Measurements from ENCODE around the gene HLTF.
"Not testable (repeated sequence)": the region's sequence is repeated elsewhere in the genome, so short reads cannot be mapped to it uniquely, and the experiment has no call there.

The HLTF gene
- total RNA-seq, result 85.1 to 94.5 reads per million in 2 donors

- peak; percentile 74 for DNase-seq
Observed at GRCh38 chr3:149086232-149086988, at the start of gene HLTF. HLTF (minus strand) TSS chr3:149086533; CDS start chr3:149086336, 197 bp downstream.

GRCh38 chr3:149134575-149134974 lies 48.2 kb upstream of the HLTF start:
- no peak for DNase-seq

- no peak for DNase-seq
Observed at GRCh38 chr3:149131589-149131988, 45.3 kb upstream of the HLTF start.

GRCh38 chr3:149129326-149130205 lies 43.2 kb upstream of the HLTF start, which contains the start of gene HPS3:
HPS3 (plus strand) TSS chr3:149129638; CDS start chr3:149129724, 86 bp downstream.
- peak; percentile 76 for DNase-seq

- no peak for DNase-seq
Observed at GRCh38 chr3:149128821-149129220, 42.5 kb upstream of the HLTF start.

- DNase-seq, result no peak
Observed at GRCh38 chr3:149122721-149123578, 36.6 kb upstream of the HLTF start.

- no peak for DNase-seq
Observed at GRCh38 chr3:149120051-149120972, 34.0 kb upstream of the HLTF start.

- DNase-seq, result no peak
Observed at GRCh38 chr3:149119466-149119865, 33.1 kb upstream of the HLTF start.

- no peak for DNase-seq
Observed at GRCh38 chr3:149118724-149119123, 32.4 kb upstream of the HLTF start.

GRCh38 chr3:149115114-149115513 lies 28.8 kb upstream of the HLTF start:
- DNase-seq, result no peak

GRCh38 chr3:149114458-149114857 lies 28.1 kb upstream of the HLTF start:
- no peak for DNase-seq

GRCh38 chr3:149104484-149104883 lies 18.2 kb upstream of the HLTF start:
- DNase-seq, result no peak

- DNase-seq, result no peak
Observed at GRCh38 chr3:149101641-149102040, 15.3 kb upstream of the HLTF start.

- DNase-seq, result no peak
Observed at GRCh38 chr3:149101154-149101553, 14.8 kb upstream of the HLTF start.

- DNase-seq, result not testable (repeated sequence)
Observed at GRCh38 chr3:149097987-149098386, 11.7 kb upstream of the HLTF start.

GRCh38 chr3:149095487-149095886 lies 9.2 kb upstream of the HLTF start:
- DNase-seq, result no peak

GRCh38 chr3:149091983-149092382 lies 5.7 kb upstream of the HLTF start:
- DNase-seq, result no peak

- DNase-seq, result no peak
Observed at GRCh38 chr3:149090907-149091306, 4.6 kb upstream of the HLTF start.

- no peak for DNase-seq
Observed at GRCh38 chr3:149090461-149090860, 4.1 kb upstream of the HLTF start.

GRCh38 chr3:149089395-149089794 lies 3.1 kb upstream of the HLTF start:
- no peak for DNase-seq

GRCh38 chr3:149087208-149087607 lies 875 bp upstream of the HLTF start:
- no peak for DNase-seq

GRCh38 chr3:149085828-149086231 lies 503 bp downstream of the HLTF start:
- DNase-seq, result no peak

All from activated gamma-delta T cell (primary cell).